22Rv1 (cell line): ENCODE results near the gene ARL15.

Experiments
- ZFX ChIP-seq: fragments of 450-650 bp; IDR thresholded peaks from 2 replicates; pipeline ENCODE4 v1.6.1; 2017; ENCODE audit warnings: antibody characterized with exemption, borderline replicate concordance
- TF ChIP-seq, protein P1 (sequence below): fragments of 450-650 bp; IDR thresholded peaks from 2 replicates; pipeline ENCODE4 v1.5.1; 2017; ENCODE audit warnings: mild to moderate bottlenecking

DNA sequence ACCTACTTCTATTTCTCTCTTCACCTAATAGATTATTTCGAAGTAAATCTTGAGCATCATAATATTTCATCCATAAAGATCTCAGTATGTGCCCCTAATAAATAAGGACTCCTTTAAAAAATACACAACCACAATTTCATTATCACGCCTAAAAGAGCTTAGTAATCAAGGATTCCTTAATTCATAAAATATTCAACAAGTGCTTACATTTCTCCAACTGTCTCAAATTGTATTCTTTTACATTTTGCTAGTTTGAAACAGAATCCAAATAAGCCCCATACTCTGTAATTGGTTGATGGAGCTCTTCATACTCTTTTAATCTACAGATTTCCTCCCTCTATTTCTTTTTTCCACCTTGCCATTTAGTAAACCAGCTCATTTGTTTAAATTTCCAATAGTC, 432.4 kb downstream of the ARL15 start:
- TF ChIP-seq, protein P1, sequence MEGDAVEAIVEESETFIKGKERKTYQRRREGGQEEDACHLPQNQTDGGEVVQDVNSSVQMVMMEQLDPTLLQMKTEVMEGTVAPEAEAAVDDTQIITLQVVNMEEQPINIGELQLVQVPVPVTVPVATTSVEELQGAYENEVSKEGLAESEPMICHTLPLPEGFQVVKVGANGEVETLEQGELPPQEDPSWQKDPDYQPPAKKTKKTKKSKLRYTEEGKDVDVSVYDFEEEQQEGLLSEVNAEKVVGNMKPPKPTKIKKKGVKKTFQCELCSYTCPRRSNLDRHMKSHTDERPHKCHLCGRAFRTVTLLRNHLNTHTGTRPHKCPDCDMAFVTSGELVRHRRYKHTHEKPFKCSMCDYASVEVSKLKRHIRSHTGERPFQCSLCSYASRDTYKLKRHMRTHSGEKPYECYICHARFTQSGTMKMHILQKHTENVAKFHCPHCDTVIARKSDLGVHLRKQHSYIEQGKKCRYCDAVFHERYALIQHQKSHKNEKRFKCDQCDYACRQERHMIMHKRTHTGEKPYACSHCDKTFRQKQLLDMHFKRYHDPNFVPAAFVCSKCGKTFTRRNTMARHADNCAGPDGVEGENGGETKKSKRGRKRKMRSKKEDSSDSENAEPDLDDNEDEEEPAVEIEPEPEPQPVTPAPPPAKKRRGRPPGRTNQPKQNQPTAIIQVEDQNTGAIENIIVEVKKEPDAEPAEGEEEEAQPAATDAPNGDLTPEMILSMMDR, result no peak
- TF ChIP-seq ZFX, result no peak
